Measurements from ENCODE around the gene CARD9.

CARD9 gene

GRCh38 chr9:136339173-136339957 lies 34.1 kb downstream of the CARD9 start:
- Histone ChIP-seq H3K4me1 (ENCODE audit: control insufficient read depth in 1 of 2, insufficient read depth in 1 of 2, low read depth in 1 of 2, low read length in 1 of 2) (peaks cover 3 to 11% of the 10 kb centered on the region in 2 experiments), H3K9me3 (no peaks in the 10 kb centered on the region), H3K4me3 (ENCODE audit: low read depth in 1 of 2, low read length in 1 of 2) (no peak overlapping the region), H3K36me3 (no peaks in the 10 kb centered on the region), H3K27ac (no peak overlapping the region), H3K27me3 (no peaks in the 10 kb centered on the region)
- TF ChIP-seq, protein P1, sequence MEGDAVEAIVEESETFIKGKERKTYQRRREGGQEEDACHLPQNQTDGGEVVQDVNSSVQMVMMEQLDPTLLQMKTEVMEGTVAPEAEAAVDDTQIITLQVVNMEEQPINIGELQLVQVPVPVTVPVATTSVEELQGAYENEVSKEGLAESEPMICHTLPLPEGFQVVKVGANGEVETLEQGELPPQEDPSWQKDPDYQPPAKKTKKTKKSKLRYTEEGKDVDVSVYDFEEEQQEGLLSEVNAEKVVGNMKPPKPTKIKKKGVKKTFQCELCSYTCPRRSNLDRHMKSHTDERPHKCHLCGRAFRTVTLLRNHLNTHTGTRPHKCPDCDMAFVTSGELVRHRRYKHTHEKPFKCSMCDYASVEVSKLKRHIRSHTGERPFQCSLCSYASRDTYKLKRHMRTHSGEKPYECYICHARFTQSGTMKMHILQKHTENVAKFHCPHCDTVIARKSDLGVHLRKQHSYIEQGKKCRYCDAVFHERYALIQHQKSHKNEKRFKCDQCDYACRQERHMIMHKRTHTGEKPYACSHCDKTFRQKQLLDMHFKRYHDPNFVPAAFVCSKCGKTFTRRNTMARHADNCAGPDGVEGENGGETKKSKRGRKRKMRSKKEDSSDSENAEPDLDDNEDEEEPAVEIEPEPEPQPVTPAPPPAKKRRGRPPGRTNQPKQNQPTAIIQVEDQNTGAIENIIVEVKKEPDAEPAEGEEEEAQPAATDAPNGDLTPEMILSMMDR (IDR thresholded peaks at IDR 0.05) = peak; percentile 74

DNA sequence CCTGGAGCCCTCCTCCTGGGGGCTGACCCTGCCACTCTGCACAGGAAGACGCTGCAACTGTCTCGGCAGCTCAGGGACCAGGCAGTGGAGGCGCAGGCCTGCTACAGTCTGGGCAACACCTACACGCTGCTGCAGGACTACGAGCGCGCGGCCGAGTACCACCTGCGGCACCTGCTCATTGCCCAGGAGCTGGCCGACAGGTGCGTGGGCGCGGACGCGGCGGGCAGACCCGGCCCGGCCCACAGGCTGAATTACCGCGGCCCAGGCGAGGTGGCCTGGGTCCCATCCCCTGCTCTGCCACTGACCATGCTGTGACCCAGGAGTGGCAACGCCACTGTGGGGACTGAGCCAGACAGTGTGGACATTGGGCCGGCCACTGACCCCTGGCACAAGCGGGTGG lies 35.0 kb downstream of the CARD9 start:
- Histone ChIP-seq H3K27ac (no peak overlapping the region), H3K36me3 (no peaks in the 10 kb centered on the region), H3K4me3 (ENCODE audit: low read depth in 1 of 2, low read length in 1 of 2) (no peak overlapping the region), H3K4me1 (ENCODE audit: control insufficient read depth in 1 of 2, insufficient read depth in 1 of 2, low read depth in 1 of 2, low read length in 1 of 2) (peaks cover 3 to 11% of the 10 kb centered on the region in 2 experiments), H3K9me3 (no peaks in the 10 kb centered on the region), H3K27me3 (no peaks in the 10 kb centered on the region)
- TF ChIP-seq, protein P1 (IDR thresholded peaks at IDR 0.05) = no peak

DNA sequence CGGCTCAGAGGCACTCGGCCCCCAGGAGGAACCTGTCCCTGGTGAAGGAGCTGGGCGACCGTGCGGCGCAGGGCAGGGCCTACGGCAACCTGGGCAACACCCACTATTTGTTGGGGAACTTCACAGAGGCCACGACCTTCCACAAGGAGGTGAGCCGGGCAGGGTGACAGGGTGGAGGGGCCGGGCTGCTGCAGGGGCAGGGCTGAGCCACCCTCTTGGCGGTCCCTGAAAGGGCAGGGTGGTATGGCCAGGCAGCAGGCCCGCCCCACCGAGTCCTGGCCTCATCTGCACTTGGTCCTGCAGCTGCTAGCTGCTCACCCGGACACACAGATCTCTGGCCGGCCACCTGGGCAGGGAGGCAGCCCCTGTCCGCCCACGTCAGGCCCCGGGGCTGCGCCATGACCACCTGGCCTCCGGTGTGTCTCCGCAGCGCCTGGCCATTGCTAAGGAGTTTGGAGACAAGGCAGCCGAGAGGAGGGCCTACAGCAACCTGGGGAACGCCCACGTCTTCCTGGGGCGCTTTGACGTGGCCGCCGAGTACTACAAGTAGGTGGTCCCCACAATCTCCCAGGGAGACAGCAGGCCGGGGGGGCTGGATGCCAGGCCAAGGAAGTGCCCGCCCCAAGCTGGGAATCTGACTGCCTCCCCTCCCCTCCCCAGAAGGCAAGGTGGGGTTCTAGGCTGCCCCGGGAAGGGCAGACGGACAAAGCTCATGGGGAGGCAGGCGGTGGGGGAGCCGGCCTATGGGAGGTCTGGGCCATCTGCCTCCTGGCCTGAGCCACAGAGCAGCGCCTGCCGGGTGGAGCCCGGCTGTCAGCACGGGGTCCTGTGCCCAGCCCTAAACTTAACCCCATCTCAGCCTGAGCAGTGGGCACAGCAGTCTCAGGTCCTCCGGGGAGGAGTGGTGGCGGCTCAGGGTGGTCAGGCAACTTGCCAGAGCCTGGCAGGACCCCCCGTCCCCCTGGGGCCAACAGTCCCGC lies 35.8 kb downstream of the CARD9 start:
- Histone ChIP-seq H3K4me3 (ENCODE audit: low read depth in 1 of 2, low read length in 1 of 2) (no peak overlapping the region), H3K4me1 (ENCODE audit: control insufficient read depth in 1 of 2, insufficient read depth in 1 of 2, low read depth in 1 of 2, low read length in 1 of 2) (peaks cover 3 to 5% of the 10 kb centered on the region in 2 experiments), H3K36me3 (no peaks in the 10 kb centered on the region), H3K9me3 (no peaks in the 10 kb centered on the region), H3K27ac (no peak overlapping the region), H3K27me3 (no peaks in the 10 kb centered on the region)
- TF ChIP-seq, protein P1 (IDR thresholded peaks at IDR 0.05) = no peak

DNA sequence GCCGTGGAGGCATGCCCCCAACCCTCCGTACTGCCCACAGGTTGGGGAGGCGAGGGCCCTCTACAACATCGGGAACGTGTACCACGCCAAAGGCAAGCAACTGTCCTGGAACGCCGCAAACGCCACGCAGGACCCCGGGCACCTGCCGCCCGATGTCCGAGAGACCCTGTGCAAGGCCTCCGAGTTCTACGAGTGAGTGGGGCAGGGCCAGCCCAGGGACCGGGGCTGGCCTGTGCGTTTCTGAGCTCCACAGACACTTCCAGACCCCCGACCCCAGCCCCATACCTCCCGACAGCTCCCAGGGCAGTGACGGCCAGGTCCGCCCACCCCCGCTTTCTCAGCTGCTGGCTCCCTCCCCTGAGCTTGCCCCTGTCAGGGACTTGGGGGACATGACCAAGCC lies 36.6 kb downstream of the CARD9 start:
- Histone ChIP-seq H3K4me1 (ENCODE audit: control insufficient read depth in 1 of 2, insufficient read depth in 1 of 2, low read depth in 1 of 2, low read length in 1 of 2) (no peaks in the 10 kb centered on the region), H3K27ac (no peak overlapping the region), H3K36me3 (no peaks in the 10 kb centered on the region), H3K9me3 (no peaks in the 10 kb centered on the region), H3K27me3 (no peaks in the 10 kb centered on the region), H3K4me3 (ENCODE audit: low read depth in 1 of 2, low read length in 1 of 2) (no peak overlapping the region)
- TF ChIP-seq, protein P1 (IDR thresholded peaks at IDR 0.05) = no peak

DNA sequence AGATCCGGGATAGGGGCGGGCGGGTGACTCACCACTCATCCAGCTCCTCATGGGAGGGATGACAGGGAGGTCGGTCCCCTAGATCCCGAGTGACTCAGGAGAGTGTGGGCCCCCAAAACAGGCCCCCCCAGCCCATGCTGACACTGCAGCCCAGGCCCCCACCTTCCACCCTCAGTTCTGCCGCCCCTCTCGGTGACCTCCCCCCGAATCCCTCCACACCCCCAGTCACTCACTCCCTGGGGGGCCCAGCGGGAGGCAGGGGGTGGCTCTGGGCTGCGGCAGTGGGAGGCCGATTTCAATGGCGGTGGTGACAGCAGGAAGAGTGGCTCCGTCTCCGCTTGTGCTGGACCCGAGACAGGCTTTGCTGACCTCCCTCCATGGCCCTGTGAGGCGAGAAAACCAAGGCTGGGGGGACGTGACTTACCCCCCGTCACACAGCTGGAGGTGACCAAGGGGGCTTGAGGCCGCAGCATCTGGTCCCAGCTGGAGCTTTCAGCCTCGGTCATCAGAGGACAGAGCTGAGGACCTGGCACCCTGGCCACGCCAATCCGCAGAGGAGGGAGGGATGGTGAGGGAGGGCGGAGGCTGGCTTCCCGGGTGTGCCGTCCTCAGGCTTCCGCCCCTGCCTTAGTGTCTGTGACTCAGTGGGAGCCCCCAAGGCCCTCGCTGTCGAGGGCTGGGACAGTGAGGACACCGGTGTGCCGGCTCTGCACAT lies 37.2 kb downstream of the CARD9 start:
- H3K27ac ChIP-seq = no peak overlapping the region
- TF ChIP-seq, protein P1 (IDR thresholded peaks at IDR 0.05) = no peak
- H3K4me1 ChIP-seq (ENCODE audit: control insufficient read depth in 1 of 2, insufficient read depth in 1 of 2, low read depth in 1 of 2, low read length in 1 of 2) = no peaks in the 10 kb centered on the region
- H3K4me3 ChIP-seq (ENCODE audit: low read depth in 1 of 2, low read length in 1 of 2) = no peak overlapping the region
- no peaks in the 10 kb centered on the region for H3K9me3 ChIP-seq
- no peaks in the 10 kb centered on the region for H3K36me3 ChIP-seq
- H3K27me3 ChIP-seq = no peaks in the 10 kb centered on the region
